Karpas-422 (cell line): ENCODE results near the gene HPSE. TPM values are rescaled to one million over a fixed set of nuclear protein-coding genes. Genes with fewer than 3 reads are reported as not detected.
"Not testable (repeated sequence)": the region's sequence is repeated elsewhere in the genome, so short reads cannot be mapped to it uniquely, and the experiment has no call there.

Source experiments
- DNase-seq: peaks from one replicate; pipeline ENCODE4 v3.0.0-alpha.2; 2015
- H2AFZ ChIP-seq: fragments of 200-600 bp; sonication (generic); 2 replicates; pipeline ENCODE4 v1.6.1; 2014; ENCODE audit warnings: antibody characterized with exemption, low read length, mixed read lengths
- H3K27ac ChIP-seq: fragments of 200-600 bp; sonication (generic); 2 replicates; pipeline ENCODE4 v1.5.1; 2014; ENCODE audit warnings: mild to moderate bottlenecking, low read length, moderate library complexity
- H3K27me3 ChIP-seq: fragments of 200-600 bp; sonication (generic); 2 replicates; pipeline ENCODE4 v1.6.1; 2014; ENCODE audit warnings: low read length, mixed read lengths
- H3K36me3 ChIP-seq: fragments of 200-600 bp; sonication (generic); 2 replicates; pipeline ENCODE4 v1.6.1; 2014; ENCODE audit warnings: low read length, mixed read lengths; ENCODE audit not compliant: insufficient read depth
- H3K4me1 ChIP-seq: fragments of 200-600 bp; sonication (generic); 2 replicates; pipeline ENCODE4 v1.6.1; 2014; ENCODE audit warnings: mild to moderate bottlenecking, low read length, mixed read lengths
- H3K4me2 ChIP-seq: fragments of 200-600 bp; sonication (generic); 2 replicates; pipeline ENCODE4 v1.6.1; 2014; ENCODE audit warnings: low read length, low read depth, mild to moderate bottlenecking; ENCODE audit not compliant: poor library complexity, severe bottlenecking
- H3K4me3 ChIP-seq: fragments of 200-600 bp; sonication (generic); 2 replicates; pipeline ENCODE4 v1.5.1; 2014; ENCODE audit warnings: mild to moderate bottlenecking, antibody characterized with exemption, low read length, mixed read lengths
- H3K79me2 ChIP-seq: fragments of 200-600 bp; sonication (generic); 2 replicates; pipeline ENCODE4 v1.6.1; 2014; ENCODE audit warnings: mild to moderate bottlenecking, low read length, mixed read lengths
- H3K9ac ChIP-seq: fragments of 200-600 bp; sonication (generic); 2 replicates; pipeline ENCODE4 v1.6.0; 2014; ENCODE audit warnings: low read length
- H3K9me2 ChIP-seq: fragments of 200-600 bp; sonication (generic), shearing (Covaris generic); replicated peaks from 2 replicates; pipeline ENCODE4 v1.6.0; 2014; ENCODE audit warnings: mild to moderate bottlenecking, low read length, moderate library complexity; ENCODE audit not compliant: insufficient read depth
- H3K9me3 ChIP-seq: fragments of 300-700, 200-600 bp; sonication (generic); 2 replicates; pipeline ENCODE4 v1.6.1; 2014; ENCODE audit warnings: low read length, mixed read lengths
- H4K20me1 ChIP-seq: fragments of 200-600 bp; sonication (generic); 2 replicates; pipeline ENCODE4 v1.6.1; 2014; ENCODE audit warnings: mild to moderate bottlenecking, antibody characterized with exemption, low read length, low read depth; ENCODE audit not compliant: insufficient read depth
- total RNA-seq: library from RNA; depleted of rRNA; stranded (reverse); fragments of >200 nt; shearing (Covaris generic); gene quantifications from 2 replicates; pipeline ENCODE4 v1.2.3, GENCODE V29; 2014; ENCODE audit warnings: low replicate concordance

HPSE gene
- total RNA-seq, 1 experiment from 2014 or later: 0.15 TPM

DNA sequence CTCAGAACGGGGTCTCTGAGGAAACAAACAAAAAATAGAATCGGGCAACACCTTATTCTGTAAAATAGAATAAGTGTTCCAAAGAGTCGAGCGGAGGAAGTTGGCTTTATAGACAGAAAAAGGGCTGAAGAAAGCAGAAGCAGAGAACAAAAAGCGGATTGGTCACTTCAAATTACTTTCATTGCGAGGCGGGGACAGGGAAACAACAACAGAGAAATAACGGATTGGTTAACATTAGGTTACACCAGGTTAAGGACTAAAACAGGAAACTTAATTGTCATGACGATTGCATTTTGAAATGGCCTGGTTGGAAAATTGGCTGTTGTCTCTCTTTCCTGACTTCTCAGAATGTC lies 49.6 kb downstream of the HPSE start:
- Histone ChIP-seq H3K9ac (peak overlapping the region; percentile 76), H3K9me2 (no peaks in the 10 kb centered on the region), H3K4me1 (peaks cover 19% of the 10 kb centered on the region), H3K4me3 (peak overlapping the region; percentile 79), H3K79me2 (no peaks in the 10 kb centered on the region), H3K27me3 (no peaks in the 10 kb centered on the region), H3K36me3 (no peaks in the 10 kb centered on the region), H3K9me3 (no peaks in the 10 kb centered on the region), H2AFZ (peak overlapping the region; percentile 64), H3K27ac (no peak overlapping the region), H4K20me1 (no peaks in the 10 kb centered on the region), H3K4me2 (peak overlapping the region; percentile 92)
- no peak for DNase-seq

DNA sequence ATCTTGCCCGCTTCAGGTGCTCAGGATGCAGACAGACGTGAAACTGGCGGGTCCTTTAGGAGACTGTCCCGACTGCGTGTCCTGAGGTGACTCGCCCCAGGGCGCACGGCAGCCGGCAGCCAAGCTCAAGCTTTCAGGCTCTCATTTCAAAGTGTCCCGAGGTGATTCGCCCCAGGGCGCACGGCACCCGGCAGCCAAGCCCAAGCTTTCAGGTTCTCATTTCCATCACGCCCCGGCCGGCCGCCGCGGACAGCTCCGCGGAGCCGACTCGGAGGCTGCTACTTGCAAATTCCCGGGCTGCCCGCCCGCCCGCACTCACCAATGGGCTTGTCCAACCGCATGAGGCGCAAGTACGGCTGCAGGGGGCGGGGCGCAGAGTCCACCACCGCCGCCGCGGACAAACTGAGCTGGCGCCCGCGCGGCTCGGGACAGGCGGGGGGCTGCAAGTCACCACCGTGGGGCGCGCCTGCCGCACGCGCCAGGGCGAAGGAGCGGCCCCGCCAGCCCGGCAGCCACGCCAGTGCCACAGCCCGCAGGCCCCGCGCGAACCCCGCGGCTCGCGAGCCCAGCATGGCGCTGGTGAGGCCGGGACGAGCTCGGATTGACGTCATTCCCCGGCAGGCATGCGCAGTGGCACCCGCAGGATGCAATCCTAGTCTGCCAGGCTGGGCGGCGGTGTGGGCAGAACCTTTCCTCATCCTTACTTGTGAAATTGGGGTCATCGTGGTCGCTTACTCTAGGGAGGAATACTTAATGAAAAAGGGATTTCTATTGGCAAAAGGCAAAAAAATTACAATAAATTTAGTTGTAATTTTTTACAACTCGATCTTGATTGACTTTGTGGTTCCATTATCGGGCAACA lies 50.2 kb downstream of the HPSE start, which contains the start of gene COQ2:
TSS of gene COQ2 (minus strand) at position 606 of the 862 bp plus-strand sequence. CDS start at position 572, 34 bp downstream.
- H3K27ac ChIP-seq: no peak within 1 kb of the TSS
- no peaks in the 10 kb centered on the region for H3K36me3 ChIP-seq
- H3K9ac ChIP-seq: peak within 1 kb of the TSS; percentile 76
- no peaks in the 10 kb centered on the region for H3K9me3 ChIP-seq
- H3K4me2 ChIP-seq: peak within 1 kb of the TSS; percentile 92
- peak; percentile 93 for DNase-seq
- H3K27me3 ChIP-seq: no peaks in the 10 kb centered on the region
- peaks cover 19% of the 10 kb centered on the region for H3K4me1 ChIP-seq
- H3K9me2 ChIP-seq: no peaks in the 10 kb centered on the region
- peak within 1 kb of the TSS; percentile 71 for H2AFZ ChIP-seq
- no peaks in the 10 kb centered on the region for H4K20me1 ChIP-seq
- no peaks in the 10 kb centered on the region for H3K79me2 ChIP-seq
- peak within 1 kb of the TSS; percentile 79 for H3K4me3 ChIP-seq

DNA sequence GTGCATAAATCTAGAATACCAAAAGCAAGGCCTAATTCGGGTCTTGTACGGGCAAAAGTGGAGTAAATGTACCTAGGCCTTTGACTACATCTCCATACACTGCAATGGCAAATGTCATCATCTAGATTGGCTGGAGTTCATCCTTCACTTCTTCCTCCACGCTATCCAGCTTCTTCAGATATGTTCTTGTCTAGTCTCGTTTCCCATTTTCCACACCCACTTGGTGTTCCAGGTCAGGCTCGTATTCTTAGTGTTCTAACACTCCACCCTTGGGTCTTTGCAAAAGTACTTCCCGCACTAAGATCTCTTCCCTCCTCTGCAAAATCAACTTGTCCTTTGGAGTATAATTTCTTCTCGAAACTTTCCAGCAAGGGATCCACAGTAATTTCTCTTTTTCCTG lies 51.5 kb downstream of the HPSE start:
- peak overlapping the region; percentile 92 for H3K4me2 ChIP-seq
- no peak overlapping the region for H3K27ac ChIP-seq
- no peak overlapping the region for H2AFZ ChIP-seq
- H3K9ac ChIP-seq: no peak overlapping the region
- H3K9me2 ChIP-seq: no peaks in the 10 kb centered on the region
- H3K27me3 ChIP-seq: no peaks in the 10 kb centered on the region
- H3K36me3 ChIP-seq: no peaks in the 10 kb centered on the region
- no peak for DNase-seq
- no peaks in the 10 kb centered on the region for H3K9me3 ChIP-seq
- H3K79me2 ChIP-seq: no peaks in the 10 kb centered on the region
- peak overlapping the region; percentile 79 for H3K4me3 ChIP-seq
- no peaks in the 10 kb centered on the region for H4K20me1 ChIP-seq
- H3K4me1 ChIP-seq: peaks cover 19% of the 10 kb centered on the region

DNA sequence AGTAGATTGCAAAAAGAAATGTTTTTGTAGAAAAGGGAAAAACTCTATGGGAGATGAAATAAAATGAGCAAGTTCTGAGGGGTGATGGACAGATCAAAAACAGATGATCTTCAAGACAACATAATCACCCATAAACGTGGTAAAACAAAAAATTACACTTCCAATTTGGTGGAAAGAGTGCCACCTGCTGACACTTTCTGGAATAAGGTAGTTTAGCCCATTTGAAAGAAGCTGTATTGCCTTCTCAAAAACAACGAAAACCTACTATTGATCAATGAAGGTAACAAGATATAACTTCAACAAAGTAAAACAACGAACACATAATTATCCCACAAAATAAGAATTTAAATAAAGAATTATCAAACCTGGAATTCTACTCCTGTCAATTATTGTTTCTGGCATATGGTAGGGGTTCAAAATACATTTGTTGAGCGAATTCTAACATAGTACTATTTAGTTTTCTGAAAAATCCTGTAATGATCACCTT lies 52.6 kb downstream of the HPSE start:
- Histone ChIP-seq H3K4me1 (peaks cover 19% of the 10 kb centered on the region), H3K9me2 (no peaks in the 10 kb centered on the region), H3K79me2 (no peaks in the 10 kb centered on the region), H3K27me3 (no peaks in the 10 kb centered on the region), H3K9ac (no peak overlapping the region), H3K4me2 (no peak overlapping the region), H3K36me3 (no peaks in the 10 kb centered on the region), H3K9me3 (no peaks in the 10 kb centered on the region), H4K20me1 (no peaks in the 10 kb centered on the region), H2AFZ (no peak overlapping the region), H3K27ac (no peak overlapping the region), H3K4me3 (no peak overlapping the region)
- peak; percentile 79 for DNase-seq

DNA sequence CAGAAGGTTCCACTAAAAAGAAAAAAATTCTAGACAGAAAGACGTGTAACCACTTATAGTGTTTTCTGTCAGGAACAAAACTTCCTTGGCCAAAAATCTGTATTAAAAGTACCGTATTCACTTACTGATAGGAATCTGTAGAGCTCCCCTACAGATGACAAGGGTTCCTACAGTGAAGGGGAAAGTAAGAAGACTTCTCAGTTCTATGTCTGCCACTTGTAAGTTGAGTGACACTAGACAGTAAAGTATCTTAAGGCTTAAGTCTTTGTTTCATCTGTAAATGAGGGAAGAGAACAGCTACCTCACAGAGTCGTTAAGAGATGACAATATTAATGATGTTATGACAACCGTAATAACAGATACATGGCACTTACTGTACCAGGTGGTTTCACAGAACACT lies 53.3 kb downstream of the HPSE start:
- Histone ChIP-seq H2AFZ (no peak overlapping the region), H4K20me1 (no peaks in the 10 kb centered on the region), H3K27me3 (no peaks in the 10 kb centered on the region), H3K79me2 (no peaks in the 10 kb centered on the region), H3K9ac (no peak overlapping the region), H3K4me2 (no peak overlapping the region), H3K4me3 (no peak overlapping the region), H3K9me3 (no peaks in the 10 kb centered on the region), H3K9me2 (no peaks in the 10 kb centered on the region), H3K27ac (no peak overlapping the region), H3K36me3 (no peaks in the 10 kb centered on the region), H3K4me1 (peaks cover 23% of the 10 kb centered on the region)
- DNase-seq: no peak

DNA sequence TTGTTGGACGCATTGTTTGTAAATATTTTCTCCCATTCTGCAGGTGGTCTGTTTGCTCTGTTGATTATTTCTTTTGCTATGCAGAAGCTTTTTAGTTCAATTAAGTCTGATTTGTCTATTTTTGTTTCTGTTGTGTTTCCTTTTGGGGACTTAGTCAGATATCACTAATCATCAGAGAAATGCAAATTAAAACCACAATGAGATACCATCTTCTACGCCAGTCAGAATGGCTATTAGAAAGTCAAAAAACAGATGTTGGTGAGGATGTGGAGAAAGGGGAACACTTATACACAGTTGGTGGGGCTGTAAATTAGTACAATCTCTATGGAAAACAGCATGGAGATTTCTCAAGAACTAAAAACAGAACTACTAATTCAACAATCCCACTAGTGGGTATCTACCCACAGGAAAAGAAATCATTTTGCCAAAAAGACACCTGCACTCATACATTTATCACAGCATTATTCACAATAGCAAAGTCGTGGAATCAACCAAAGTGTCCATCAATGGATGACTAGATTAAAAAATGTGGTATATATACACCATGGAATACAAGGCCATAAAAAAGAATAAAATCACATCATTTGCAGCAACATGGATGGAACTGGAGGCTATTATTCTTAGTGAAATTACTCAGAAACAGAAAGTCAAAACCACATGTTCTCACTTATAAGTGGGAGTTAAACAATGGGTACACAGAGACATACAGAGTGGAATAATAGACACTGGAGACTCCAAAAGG lies 58.2 kb downstream of the HPSE start:
- H3K79me2 ChIP-seq: no peaks in the 10 kb centered on the region
- no peaks in the 10 kb centered on the region for H3K9me2 ChIP-seq
- H3K4me3 ChIP-seq: no peak overlapping the region
- H3K36me3 ChIP-seq: no peaks in the 10 kb centered on the region
- DNase-seq: no peak
- H3K9me3 ChIP-seq: no peaks in the 10 kb centered on the region
- no peak overlapping the region for H2AFZ ChIP-seq
- no peak overlapping the region for H3K4me2 ChIP-seq
- peaks cover 12% of the 10 kb centered on the region for H3K4me1 ChIP-seq
- no peak overlapping the region for H3K9ac ChIP-seq
- no peaks in the 10 kb centered on the region for H4K20me1 ChIP-seq
- H3K27me3 ChIP-seq: no peaks in the 10 kb centered on the region
- H3K27ac ChIP-seq: no peak overlapping the region

DNA sequence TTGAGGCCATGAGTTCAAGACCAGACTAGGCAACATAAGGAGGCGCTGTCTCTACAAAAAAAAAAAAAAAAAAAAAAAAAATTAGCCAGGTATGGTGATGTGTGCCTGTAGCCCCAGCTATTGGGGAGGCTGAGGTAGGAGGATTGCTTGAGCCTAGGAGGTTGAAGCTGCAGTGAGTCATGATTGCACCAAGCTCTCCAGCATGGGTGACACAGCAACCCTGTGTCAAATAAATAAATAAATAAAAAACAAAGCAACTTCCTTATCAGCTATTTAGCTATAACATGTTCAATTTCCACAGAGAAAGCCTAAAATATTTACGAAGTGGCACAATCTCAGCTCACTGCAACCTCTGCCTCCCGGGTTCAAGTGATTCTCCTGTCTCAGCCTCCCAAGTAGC lies 60.7 kb downstream of the HPSE start:
- not testable (repeated sequence) for H3K9me3 ChIP-seq, H3K36me3 ChIP-seq, H3K27ac ChIP-seq, H3K27me3 ChIP-seq, H3K4me2 ChIP-seq, H3K9ac ChIP-seq, H2AFZ ChIP-seq, DNase-seq, H3K79me2 ChIP-seq, H3K9me2 ChIP-seq, H4K20me1 ChIP-seq, H3K4me3 ChIP-seq
- H3K4me1 ChIP-seq: peaks cover 12% of the 10 kb centered on the region

DNA sequence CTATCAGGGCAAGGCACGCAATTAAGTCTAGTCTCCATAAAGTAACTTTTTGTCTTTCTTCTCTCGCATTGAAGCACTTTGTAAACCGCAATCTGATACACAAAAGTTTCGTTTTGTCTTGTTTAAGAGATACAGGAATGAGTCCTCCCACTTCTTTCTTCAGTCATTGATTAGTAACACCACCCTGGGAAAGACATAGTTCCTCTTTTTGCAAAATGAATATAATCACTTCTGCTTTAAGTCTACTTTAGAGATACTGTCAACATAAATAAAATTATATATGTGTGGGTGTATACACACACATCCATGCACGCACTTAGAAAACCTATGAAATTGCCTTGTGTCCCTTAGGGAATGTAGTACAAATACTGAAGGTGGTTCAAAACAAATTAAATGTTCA lies 61.7 kb downstream of the HPSE start:
- Histone ChIP-seq H3K9ac (no peak overlapping the region), H3K79me2 (no peaks in the 10 kb centered on the region), H3K4me1 (peaks cover 12% of the 10 kb centered on the region)

More for the DNA sequence above, 61.7 kb downstream of the HPSE start:
- DNase-seq: no peak
- no peak overlapping the region for H3K4me2 ChIP-seq
- H2AFZ ChIP-seq: no peak overlapping the region
- no peaks in the 10 kb centered on the region for H3K36me3 ChIP-seq
- no peak overlapping the region for H3K4me3 ChIP-seq
- H3K9me3 ChIP-seq: no peaks in the 10 kb centered on the region
- H3K27ac ChIP-seq: no peak overlapping the region
- H3K27me3 ChIP-seq: no peaks in the 10 kb centered on the region
- no peaks in the 10 kb centered on the region for H4K20me1 ChIP-seq
- no peaks in the 10 kb centered on the region for H3K9me2 ChIP-seq
